Smooth muscle cell (in vitro differentiated cells): ENCODE data around the gene TUBB. TPM values are rescaled to one million over a fixed set of nuclear protein-coding genes. Genes with fewer than 3 reads are reported as not detected.

ENCODE experiments used
- DNase-seq: peaks from one replicate; lab custom pipeline; 2025; ENCODE audit not compliant: unreplicated experiment; lab: John Stamatoyannopoulos, UW
- H2AFZ ChIP-seq: fragments of 200-600 bp; sonication (generic); 2 replicates; pipeline ENCODE4 v1.6.0; 2016; ENCODE audit warnings: antibody characterized with exemption, low read depth, mild to moderate bottlenecking
- H3F3A ChIP-seq: fragments of 200-600 bp; sonication (generic); 2 replicates; pipeline ENCODE4 v1.6.0; 2017; ENCODE audit warnings: antibody characterized with exemption, low read depth
- H3K27ac ChIP-seq: fragments of 200-600 bp; sonication (generic); 2 replicates; pipeline ENCODE4 v1.5.1; 2016; ENCODE audit warnings: low read depth, mild to moderate bottlenecking
- H3K27me3 ChIP-seq: fragments of 200-600 bp; sonication (generic); 2 replicates; pipeline ENCODE4 v1.6.1; 2016; ENCODE audit warnings: low read depth, mild to moderate bottlenecking
- H3K36me3 ChIP-seq: fragments of 200-600 bp; sonication (generic); 2 replicates; pipeline ENCODE4 v1.5.1; 2016; ENCODE audit warnings: low read depth
- H3K4me1 ChIP-seq: fragments of 200-600 bp; sonication (generic); 2 replicates; pipeline ENCODE4 v1.5.1; 2016; ENCODE audit warnings: low read depth
- H3K4me2 ChIP-seq: fragments of 200-600 bp; sonication (generic); 2 replicates; pipeline ENCODE4 v1.6.0; 2016; ENCODE audit warnings: mild to moderate bottlenecking
- H3K4me3 ChIP-seq: fragments of 200-600 bp; sonication (generic); 2 replicates; pipeline ENCODE4 v1.5.1; 2016; ENCODE audit warnings: mild to moderate bottlenecking
- H3K79me2 ChIP-seq: fragments of 200-600 bp; sonication (generic); 2 replicates; pipeline ENCODE4 v1.6.0; 2016; ENCODE audit warnings: low read depth, mild to moderate bottlenecking
- H3K9ac ChIP-seq: fragments of 200-600 bp; sonication (generic); 2 replicates; pipeline ENCODE4 v1.6.0; 2016; ENCODE audit warnings: low read depth
- H3K9me3 ChIP-seq: fragments of 200-600 bp; sonication (generic); replicated peaks from 2 replicates; pipeline ENCODE4 v1.5.1; 2016; ENCODE audit warnings: low read depth
- H4K20me1 ChIP-seq: fragments of 200-600 bp; sonication (generic); 2 replicates; pipeline ENCODE4 v1.6.0; 2016; ENCODE audit warnings: low read depth
- CTCF ChIP-seq: fragments of 200-600 bp; sonication (generic); IDR thresholded peaks from 2 replicates; pipeline ENCODE4 v1.5.1; 2017; ENCODE audit warnings: borderline replicate concordance, mild to moderate bottlenecking, antibody characterized with exemption; ENCODE audit not compliant: insufficient read depth, poor library complexity, severe bottlenecking
- WGBS: methylation state at CpG from one replicate; pipeline ENCODE4 v1.1.7; 2016; ENCODE audit warnings: low lambda C conversion rate; 5-methylcytosine and 5-hydroxymethylcytosine counted together
- polyA plus RNA-seq: library from polyadenylated mRNA; unstranded; fragments of >200 nt; fragmentation: Nextera tagmentation; extraction: Ambion mirVana; gene quantifications from 2 replicates; pipeline ENCODE4 v1.2.1, GENCODE V29; 2016
- total RNA-seq: library from RNA; depleted of rRNA; stranded (reverse); fragments of >200 nt; gene quantifications from 2 replicates; pipeline ENCODE4 v1.2.3, GENCODE V29; 2014

Gene TUBB
- total and polyA plus RNA-seq, 2 experiments from 2014 or later: 1,009 to 1,039 TPM

GRCh38 chr6:30707281-30707850 lies 12.8 kb upstream of the TUBB start:
- H3K4me3 ChIP-seq: no peak overlapping the region
- 98% methylated on average over 6 of the region's 6 CpGs for WGBS
- H3K27me3 ChIP-seq: no peaks in the 10 kb centered on the region
- no peaks in the 10 kb centered on the region for H3K36me3 ChIP-seq
- H3K9me3 ChIP-seq: no peaks in the 10 kb centered on the region
- no peaks in the 10 kb centered on the region for H3K4me1 ChIP-seq
- no peak overlapping the region for H3K9ac ChIP-seq
- H3K4me2 ChIP-seq: no peak overlapping the region
- no peak for TF ChIP-seq CTCF
- H4K20me1 ChIP-seq: no peaks in the 10 kb centered on the region
- no peaks in the 10 kb centered on the region for H3F3A ChIP-seq
- no peak overlapping the region for H3K27ac ChIP-seq
- no peak overlapping the region for H2AFZ ChIP-seq
- no peak for DNase-seq
- no peaks in the 10 kb centered on the region for H3K79me2 ChIP-seq

- Histone ChIP-seq H3K4me1 (no peaks in the 10 kb centered on the region), H3K4me2 (no peak overlapping the region), H3K36me3 (no peaks in the 10 kb centered on the region), H3K9ac (no peak overlapping the region), H3K4me3 (no peak overlapping the region), H3K79me2 (no peaks in the 10 kb centered on the region), H2AFZ (no peak overlapping the region), H3K9me3 (no peaks in the 10 kb centered on the region), H3F3A (no peaks in the 10 kb centered on the region), H3K27me3 (no peaks in the 10 kb centered on the region), H4K20me1 (no peaks in the 10 kb centered on the region), H3K27ac (no peak overlapping the region)
- no peak for DNase-seq
- WGBS: 95% methylated on average over 2 of the region's 2 CpGs
- no peak for TF ChIP-seq CTCF
These were observed 10.9 kb upstream of the TUBB start for GRCh38 chr6:30709101-30709868.

GRCh38 chr6:30711758-30712380 lies 8.3 kb upstream of the TUBB start:
- no peak overlapping the region for H3K27ac ChIP-seq
- no peaks in the 10 kb centered on the region for H3K36me3 ChIP-seq
- no peaks in the 10 kb centered on the region for H3K27me3 ChIP-seq
- no peak overlapping the region for H3K4me3 ChIP-seq
- H3K4me1 ChIP-seq: peaks cover 10% of the 10 kb centered on the region
- H3K79me2 ChIP-seq: peaks cover 9% of the 10 kb centered on the region
- H3K4me2 ChIP-seq: no peak overlapping the region
- WGBS: 100% methylated on average over 1 of the region's 1 CpG
- no peak for DNase-seq
- no peak overlapping the region for H3K9ac ChIP-seq
- H3K9me3 ChIP-seq: no peaks in the 10 kb centered on the region
- no peaks in the 10 kb centered on the region for H3F3A ChIP-seq
- no peak overlapping the region for H2AFZ ChIP-seq
- no peak for TF ChIP-seq CTCF
- H4K20me1 ChIP-seq: no peaks in the 10 kb centered on the region
